Measurements from ENCODE around the gene CKLF. TPM values are rescaled to one million over a fixed set of nuclear protein-coding genes. Genes with fewer than 3 reads are reported as not detected.
"Not testable (repeated sequence)": the region's sequence is repeated elsewhere in the genome, so short reads cannot be mapped to it uniquely, and the experiment has no call there.

The CKLF gene
- total RNA-seq, 1 experiment from 2014 or later = 47.9 TPM

DNA sequence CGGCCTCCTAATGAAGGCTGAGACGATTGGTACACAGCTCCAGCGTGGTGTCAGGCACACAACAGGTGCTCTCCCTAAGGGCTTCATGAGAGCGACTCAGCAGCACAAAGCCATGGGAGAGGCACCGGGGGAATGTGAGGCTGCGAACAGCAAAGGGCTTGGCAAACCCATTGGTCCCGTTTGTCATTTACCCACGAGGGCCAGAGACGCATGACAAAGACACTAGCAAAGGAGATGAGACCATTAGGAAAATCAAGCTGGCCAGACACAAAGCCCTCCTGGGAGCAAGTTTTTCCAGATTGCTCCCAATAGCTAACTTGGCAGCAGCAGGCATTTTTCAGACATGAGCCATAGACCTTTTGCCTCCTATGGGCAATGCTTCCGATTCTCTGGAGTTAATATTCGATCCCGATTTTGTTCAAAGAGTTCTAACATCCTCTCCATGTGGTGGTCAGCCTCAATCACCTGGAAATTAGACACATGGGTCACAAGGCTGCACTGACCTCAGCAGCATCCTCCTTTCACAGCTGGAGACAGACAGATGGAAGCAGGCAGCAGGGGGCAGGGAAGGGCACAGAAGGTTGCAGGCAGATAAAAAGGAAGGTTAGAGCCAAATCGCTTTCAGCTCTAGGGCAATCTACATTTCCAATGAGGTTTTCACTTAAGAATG lies 40.6 kb upstream of the CKLF start:
- POLR2A ChIA-PET (ENCODE audit: low non-redundant PET) = no interaction called here

DNA sequence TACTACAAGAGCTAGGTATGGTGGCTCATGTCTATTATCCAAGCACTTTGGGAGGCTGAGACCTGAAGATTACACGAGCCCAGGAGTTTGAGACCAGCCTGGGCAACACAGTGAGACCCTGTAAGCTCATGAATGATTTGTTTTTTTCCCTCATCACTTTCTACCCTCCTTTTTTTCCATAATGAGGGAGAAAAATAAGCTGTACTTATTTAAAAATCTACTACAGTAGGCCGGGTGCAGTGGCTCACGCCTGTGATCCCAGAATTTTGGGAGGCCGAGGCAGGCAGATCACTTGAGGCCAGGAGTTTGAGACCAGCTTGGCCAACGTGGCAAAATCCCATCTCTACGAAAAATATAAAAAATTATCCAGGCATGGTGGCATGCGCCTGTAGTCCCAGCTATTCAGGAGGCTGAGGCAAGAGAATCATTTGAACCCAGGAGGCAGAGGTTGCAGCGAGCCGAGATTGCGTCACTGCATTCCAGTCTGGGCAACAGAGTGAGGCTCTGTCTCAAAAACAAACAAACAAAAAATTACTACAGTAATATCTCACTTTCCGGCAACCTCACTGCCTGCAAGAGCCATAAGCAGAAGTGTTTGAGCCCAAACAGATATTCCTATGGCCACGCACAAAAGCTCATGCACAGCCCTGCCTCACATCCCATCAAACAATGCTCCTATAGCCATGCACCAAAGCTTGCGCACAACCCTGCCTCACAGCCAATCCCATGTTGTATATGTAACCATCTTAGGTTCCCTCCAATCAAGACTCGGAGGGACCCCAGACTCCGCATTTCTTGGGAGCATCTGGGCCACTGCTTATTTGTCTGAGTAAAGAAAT lies 39.9 kb upstream of the CKLF start:
- H3K9me3 ChIP-seq (ENCODE audit: low read depth, low read length, poor library complexity, severe bottlenecking) = no peaks in the 10 kb centered on the region
- H3K27ac ChIP-seq (ENCODE audit: low read depth, low read length, poor library complexity, severe bottlenecking) = no peak overlapping the region
- no TSS peak for BruUV-seq (replicated peaks)
- TF ChIP-seq, protein P1, sequence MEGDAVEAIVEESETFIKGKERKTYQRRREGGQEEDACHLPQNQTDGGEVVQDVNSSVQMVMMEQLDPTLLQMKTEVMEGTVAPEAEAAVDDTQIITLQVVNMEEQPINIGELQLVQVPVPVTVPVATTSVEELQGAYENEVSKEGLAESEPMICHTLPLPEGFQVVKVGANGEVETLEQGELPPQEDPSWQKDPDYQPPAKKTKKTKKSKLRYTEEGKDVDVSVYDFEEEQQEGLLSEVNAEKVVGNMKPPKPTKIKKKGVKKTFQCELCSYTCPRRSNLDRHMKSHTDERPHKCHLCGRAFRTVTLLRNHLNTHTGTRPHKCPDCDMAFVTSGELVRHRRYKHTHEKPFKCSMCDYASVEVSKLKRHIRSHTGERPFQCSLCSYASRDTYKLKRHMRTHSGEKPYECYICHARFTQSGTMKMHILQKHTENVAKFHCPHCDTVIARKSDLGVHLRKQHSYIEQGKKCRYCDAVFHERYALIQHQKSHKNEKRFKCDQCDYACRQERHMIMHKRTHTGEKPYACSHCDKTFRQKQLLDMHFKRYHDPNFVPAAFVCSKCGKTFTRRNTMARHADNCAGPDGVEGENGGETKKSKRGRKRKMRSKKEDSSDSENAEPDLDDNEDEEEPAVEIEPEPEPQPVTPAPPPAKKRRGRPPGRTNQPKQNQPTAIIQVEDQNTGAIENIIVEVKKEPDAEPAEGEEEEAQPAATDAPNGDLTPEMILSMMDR (conservative IDR thresholded peaks at IDR 0.05; ENCODE audit: low read depth, low read length) = no peak
- no peak for TF ChIP-seq EZH2 (IDR thresholded peaks at IDR 0.05; ENCODE audit: borderline replicate concordance, low read depth, low read length, poor library complexity, severe bottlenecking)
- H3K4me3 ChIP-seq (ENCODE audit: low read depth, low read length, poor library complexity, severe bottlenecking) = no peak overlapping the region
- CTCF ChIA-PET = no interaction called here
- no peak for DNase-seq (ENCODE audit: low spot score)
- POLR2A ChIA-PET (ENCODE audit: low non-redundant PET) = no interaction called here
- no peaks in the 10 kb centered on the region for H3K27me3 ChIP-seq (replicated peaks; ENCODE audit: insufficient read depth, low read depth, low read length, poor library complexity)
- peaks cover 11% of the 10 kb centered on the region for H3K4me1 ChIP-seq (ENCODE audit: insufficient read depth, low read length, poor library complexity, severe bottlenecking)
- H3K36me3 ChIP-seq (ENCODE audit: insufficient read depth, low read length, poor library complexity, severe bottlenecking) = no peaks in the 10 kb centered on the region
- intact Hi-C loops (cut with micrococcal nuclease; ENCODE audit: unreplicated experiment) = no loop called here

More for the DNA sequence above, 40.6 kb upstream of the CKLF start:
- CTCF ChIA-PET = no interaction called here
- BruUV-seq (replicated peaks) = no TSS peak
- no peaks in the 10 kb centered on the region for H3K36me3 ChIP-seq (ENCODE audit: insufficient read depth, low read length, poor library complexity, severe bottlenecking)
- intact Hi-C loops (cut with micrococcal nuclease; ENCODE audit: unreplicated experiment) = no loop called here
- H3K27me3 ChIP-seq (replicated peaks; ENCODE audit: insufficient read depth, low read depth, low read length, poor library complexity) = no peaks in the 10 kb centered on the region
- TF ChIP-seq, protein P1 (conservative IDR thresholded peaks at IDR 0.05; ENCODE audit: low read depth, low read length) = no peak
- TF ChIP-seq EZH2 (IDR thresholded peaks at IDR 0.05; ENCODE audit: borderline replicate concordance, low read depth, low read length, poor library complexity, severe bottlenecking) = no peak
- no peak overlapping the region for H3K27ac ChIP-seq (ENCODE audit: low read depth, low read length, poor library complexity, severe bottlenecking)
- peaks cover 5% of the 10 kb centered on the region for H3K4me1 ChIP-seq (ENCODE audit: insufficient read depth, low read length, poor library complexity, severe bottlenecking)
- no peaks in the 10 kb centered on the region for H3K9me3 ChIP-seq (ENCODE audit: low read depth, low read length, poor library complexity, severe bottlenecking)
- DNase-seq (ENCODE audit: low spot score) = no peak
- H3K4me3 ChIP-seq (ENCODE audit: low read depth, low read length, poor library complexity, severe bottlenecking) = no peak overlapping the region

DNA sequence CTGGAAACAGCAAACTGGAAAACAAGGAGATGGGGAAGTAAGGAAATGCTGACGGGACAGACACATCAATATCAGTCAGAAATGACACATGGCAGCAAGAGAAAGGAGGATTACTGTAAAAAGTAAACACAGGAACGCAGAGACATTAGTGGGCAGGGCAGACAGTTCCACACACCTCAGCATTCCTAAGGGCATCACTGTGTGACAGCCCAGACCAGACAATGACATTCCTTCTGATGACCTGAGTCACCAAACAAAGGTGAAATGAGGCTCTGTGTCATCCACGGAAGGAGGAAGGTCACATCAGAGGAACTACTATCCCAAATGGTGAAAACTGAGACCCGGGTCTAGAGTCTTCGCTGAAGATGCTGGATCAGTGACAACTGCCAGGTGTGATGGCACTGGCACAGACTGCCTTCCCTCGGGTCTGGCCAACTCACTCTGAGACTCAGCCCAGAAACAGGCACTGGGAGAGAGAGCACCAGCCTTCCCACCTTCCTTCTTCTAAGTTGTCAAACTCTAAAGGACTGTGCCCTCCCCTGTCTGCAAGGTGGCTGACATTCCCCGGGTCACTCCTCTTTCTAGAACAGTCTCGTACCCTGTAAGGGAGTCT lies 39.2 kb upstream of the CKLF start:
- no peaks in the 10 kb centered on the region for H3K9me3 ChIP-seq (ENCODE audit: low read depth, low read length, poor library complexity, severe bottlenecking)
- BruUV-seq (replicated peaks) = no TSS peak
- TF ChIP-seq, protein P1 (conservative IDR thresholded peaks at IDR 0.05; ENCODE audit: low read depth, low read length) = no peak
- no peak for TF ChIP-seq EZH2 (IDR thresholded peaks at IDR 0.05; ENCODE audit: borderline replicate concordance, low read depth, low read length, poor library complexity, severe bottlenecking)
- H3K27me3 ChIP-seq (replicated peaks; ENCODE audit: insufficient read depth, low read depth, low read length, poor library complexity) = no peaks in the 10 kb centered on the region
- intact Hi-C loops (cut with micrococcal nuclease; ENCODE audit: unreplicated experiment) = no loop called here
- H3K36me3 ChIP-seq (ENCODE audit: insufficient read depth, low read length, poor library complexity, severe bottlenecking) = no peaks in the 10 kb centered on the region
- no peak for DNase-seq (ENCODE audit: low spot score)
- no peak overlapping the region for H3K4me3 ChIP-seq (ENCODE audit: low read depth, low read length, poor library complexity, severe bottlenecking)
- H3K27ac ChIP-seq (ENCODE audit: low read depth, low read length, poor library complexity, severe bottlenecking) = no peak overlapping the region
- CTCF ChIA-PET = no interaction called here
- peaks cover 11% of the 10 kb centered on the region for H3K4me1 ChIP-seq (ENCODE audit: insufficient read depth, low read length, poor library complexity, severe bottlenecking)
- POLR2A ChIA-PET (ENCODE audit: low non-redundant PET) = no interaction called here

DNA sequence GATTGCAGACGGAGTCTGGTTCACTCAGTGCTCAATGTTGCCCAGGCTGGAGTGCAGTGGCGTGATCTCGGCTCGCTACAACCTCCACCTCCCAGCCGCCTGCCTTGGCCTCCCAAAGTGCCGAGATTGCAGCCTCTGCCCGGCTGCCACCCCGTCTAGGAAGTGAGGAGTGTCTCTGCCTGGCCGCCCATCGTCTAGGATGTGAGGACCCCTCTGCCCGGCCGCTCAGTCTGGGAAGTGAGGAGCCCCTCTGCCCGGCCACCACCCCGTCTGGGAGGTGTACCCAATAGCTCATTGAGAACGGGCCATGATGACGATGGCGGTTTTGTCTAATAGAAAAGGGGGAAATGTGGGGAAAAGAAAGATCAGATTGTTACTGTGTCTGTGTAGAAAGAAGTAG lies 38.0 kb upstream of the CKLF start:
- BruUV-seq (replicated peaks); CTCF ChIA-PET: not testable (repeated sequence)

DNA sequence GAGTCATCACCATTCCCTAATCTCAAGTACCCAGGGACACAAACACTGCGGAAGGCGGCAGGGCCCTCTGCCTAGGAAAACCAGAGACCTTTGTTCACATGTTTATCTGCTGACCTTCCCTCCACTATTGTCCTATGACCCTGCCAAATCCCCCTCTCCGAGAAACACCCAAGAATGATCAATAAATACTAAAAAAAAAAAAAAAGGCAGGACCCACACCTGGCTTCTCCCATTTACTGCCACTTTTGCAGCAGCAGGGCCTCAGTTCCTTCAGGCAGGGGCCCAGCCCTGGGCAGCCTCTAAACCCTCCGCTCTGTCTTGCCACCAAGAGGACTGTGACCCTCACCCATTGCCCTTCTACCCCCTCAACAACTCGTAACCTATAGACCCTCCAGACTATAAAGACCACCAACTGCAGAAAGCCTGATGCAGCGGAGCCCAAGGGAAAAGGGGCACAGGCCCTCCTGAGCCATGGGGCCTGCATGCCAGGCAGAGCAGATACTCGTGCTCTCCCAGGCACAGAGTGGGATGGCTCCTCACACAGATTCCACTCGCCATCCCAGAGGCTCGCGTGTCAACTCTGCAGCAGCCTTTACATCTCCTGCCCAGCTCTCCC lies 37.3 kb upstream of the CKLF start:
- CTCF ChIA-PET; POLR2A ChIA-PET (ENCODE audit: low non-redundant PET); H3K4me3 ChIP-seq (ENCODE audit: low read depth, low read length, poor library complexity, severe bottlenecking); BruUV-seq (replicated peaks); H3K36me3 ChIP-seq (ENCODE audit: insufficient read depth, low read length, poor library complexity, severe bottlenecking); H3K27ac ChIP-seq (ENCODE audit: low read depth, low read length, poor library complexity, severe bottlenecking); DNase-seq (ENCODE audit: low spot score); H3K27me3 ChIP-seq (replicated peaks; ENCODE audit: insufficient read depth, low read depth, low read length, poor library complexity); intact Hi-C loops (cut with micrococcal nuclease; ENCODE audit: unreplicated experiment); H3K9me3 ChIP-seq (ENCODE audit: low read depth, low read length, poor library complexity, severe bottlenecking): not testable (repeated sequence)
- H3K4me1 ChIP-seq (ENCODE audit: insufficient read depth, low read length, poor library complexity, severe bottlenecking) = peaks cover 11% of the 10 kb centered on the region

More for the DNA sequence above, 38.0 kb upstream of the CKLF start:
- H3K4me1 ChIP-seq (ENCODE audit: insufficient read depth, low read length, poor library complexity, severe bottlenecking) = peaks cover 11% of the 10 kb centered on the region
- H3K36me3 ChIP-seq (ENCODE audit: insufficient read depth, low read length, poor library complexity, severe bottlenecking); H3K27me3 ChIP-seq (replicated peaks; ENCODE audit: insufficient read depth, low read depth, low read length, poor library complexity); H3K27ac ChIP-seq (ENCODE audit: low read depth, low read length, poor library complexity, severe bottlenecking); H3K4me3 ChIP-seq (ENCODE audit: low read depth, low read length, poor library complexity, severe bottlenecking); H3K9me3 ChIP-seq (ENCODE audit: low read depth, low read length, poor library complexity, severe bottlenecking); POLR2A ChIA-PET (ENCODE audit: low non-redundant PET); intact Hi-C loops (cut with micrococcal nuclease; ENCODE audit: unreplicated experiment); DNase-seq (ENCODE audit: low spot score): not testable (repeated sequence)

All from A673 (cell line).